ENCODE data around the gene IMPDH2. TPM values are rescaled to one million over a fixed set of nuclear protein-coding genes. Genes with fewer than 3 reads are reported as not detected.

Gene IMPDH2
- total RNA-seq, 1 experiment from 2014 or later: 522 TPM

DNA sequence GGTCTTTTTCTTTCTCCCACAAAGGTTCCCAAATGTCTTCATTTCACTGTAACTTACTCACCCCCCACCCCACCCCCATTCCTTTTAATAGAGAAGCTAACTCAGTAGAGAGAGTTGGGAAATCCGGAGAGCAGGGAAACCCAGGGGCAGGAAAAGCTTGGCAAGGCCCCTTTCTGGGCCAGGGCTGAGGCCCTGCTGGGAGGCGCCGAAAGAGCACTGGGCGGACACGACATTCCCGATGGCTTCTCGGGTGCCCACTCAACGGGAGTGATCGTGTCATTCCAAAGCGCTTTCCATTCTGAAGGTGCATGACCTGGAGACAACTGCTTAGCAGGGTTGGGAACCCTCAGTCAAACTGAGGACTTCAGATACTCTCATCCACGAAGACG is 9.3 kb downstream of the IMPDH2 start:
- Histone ChIP-seq H3K4me1 (ENCODE audit: low read length) (peaks cover 56% of the 10 kb centered on the region), H3K79me2 (ENCODE audit: low read length) (peaks cover 45% of the 10 kb centered on the region), H3K27me3 (ENCODE audit: low read length) (no peaks in the 10 kb centered on the region), H2AFZ (ENCODE audit: low read length) (no peak overlapping the region), H3K4me2 (ENCODE audit: low read depth, low read length, poor library complexity, severe bottlenecking) (peak overlapping the region; percentile 97), H3K36me3 (ENCODE audit: insufficient read depth, low read length) (peaks cover 19% of the 10 kb centered on the region), H3K27ac (ENCODE audit: low read length) (peak overlapping the region; percentile 93), H3K9me3 (ENCODE audit: low read length) (no peaks in the 10 kb centered on the region), H4K20me1 (ENCODE audit: insufficient read depth, low read depth, low read length) (peaks cover 6% of the 10 kb centered on the region; the same call in 1 of the 2 replicates), H3K9ac (ENCODE audit: low read length) (peak overlapping the region; percentile 96), H3K9me2 (replicated peaks; ENCODE audit: insufficient read depth, low read length) (no peaks in the 10 kb centered on the region), H3K4me3 (ENCODE audit: low read length) (peak overlapping the region; percentile 82)
- DNase-seq: no peak

DNA sequence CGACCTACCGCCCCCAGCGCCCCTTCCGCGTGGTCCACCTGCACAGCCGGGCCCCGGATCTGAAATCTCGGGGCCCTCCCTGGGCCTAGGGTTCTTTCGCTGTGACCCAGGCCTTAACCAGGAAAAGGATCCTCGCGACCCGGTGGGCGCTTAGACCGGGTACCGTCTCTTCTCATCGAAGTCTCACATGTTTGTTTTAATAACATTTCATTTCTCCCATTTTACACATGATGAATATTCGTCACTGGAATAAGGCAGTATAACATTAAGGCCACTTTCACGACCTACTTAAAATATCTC is 10.5 kb downstream of the IMPDH2 start:
- H3K9me2 ChIP-seq (replicated peaks; ENCODE audit: insufficient read depth, low read length): no peaks in the 10 kb centered on the region
- peak overlapping the region; percentile 97 for H3K4me2 ChIP-seq (ENCODE audit: low read depth, low read length, poor library complexity, severe bottlenecking)
- DNase-seq: no peak
- H3K36me3 ChIP-seq (ENCODE audit: insufficient read depth, low read length): peaks cover 12% of the 10 kb centered on the region; the same call in 1 of the 2 replicates
- H3K9ac ChIP-seq (ENCODE audit: low read length): peak overlapping the region; percentile 96
- H3K27me3 ChIP-seq (ENCODE audit: low read length): no peaks in the 10 kb centered on the region
- peak overlapping the region; percentile 82 for H3K4me3 ChIP-seq (ENCODE audit: low read length)
- peak overlapping the region; percentile 93 for H3K27ac ChIP-seq (ENCODE audit: low read length)
- peaks cover 50% of the 10 kb centered on the region for H3K4me1 ChIP-seq (ENCODE audit: low read length)
- peaks cover 3% of the 10 kb centered on the region; the same call in 1 of the 2 replicates for H4K20me1 ChIP-seq (ENCODE audit: insufficient read depth, low read depth, low read length)
- peaks cover 32% of the 10 kb centered on the region for H3K79me2 ChIP-seq (ENCODE audit: low read length)
- no peak overlapping the region for H2AFZ ChIP-seq (ENCODE audit: low read length)
- no peaks in the 10 kb centered on the region for H3K9me3 ChIP-seq (ENCODE audit: low read length)

DNA sequence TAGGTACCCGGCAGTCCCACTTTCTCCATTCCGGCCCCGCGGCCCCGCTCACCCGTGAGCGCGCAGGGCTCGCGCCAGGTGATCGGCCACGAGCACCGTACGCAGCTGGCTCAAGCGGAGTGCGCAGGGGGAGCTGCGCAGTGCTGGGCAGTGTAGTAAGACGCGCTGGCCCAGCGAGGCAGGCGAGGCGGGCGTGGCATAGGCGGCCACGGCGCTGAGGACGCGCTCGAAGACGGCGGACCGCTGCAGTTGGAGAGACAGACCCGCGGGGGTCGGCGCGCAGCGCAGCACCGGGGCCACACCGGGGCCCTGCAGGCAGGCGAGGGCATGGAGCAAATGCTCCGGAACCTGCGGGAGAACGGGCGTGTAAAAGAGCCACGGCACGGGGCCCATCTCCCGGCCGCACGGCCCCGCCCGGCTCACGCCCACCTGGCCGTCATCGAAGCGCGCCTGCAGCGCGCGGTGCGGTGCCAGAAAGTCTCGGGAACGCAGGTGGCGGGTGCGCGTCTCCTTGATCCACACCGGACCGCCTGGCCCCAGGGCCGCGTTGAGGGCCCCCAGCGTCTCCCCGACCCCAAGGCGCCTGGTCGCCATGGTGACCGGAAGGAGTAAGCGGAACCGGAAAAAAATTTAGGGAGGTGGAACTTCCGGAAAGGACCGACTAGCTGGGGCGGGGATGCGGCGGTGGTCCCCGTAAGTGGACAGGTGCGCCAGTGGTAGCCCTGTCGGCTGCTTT is 11.1 kb downstream of the IMPDH2 start, which contains the start of gene DALRD3:
TSS of gene DALRD3 (minus strand) at position 610 of the 736 bp plus-strand sequence. CDS start at position 594, 16 bp downstream.
- Histone ChIP-seq H4K20me1 (ENCODE audit: insufficient read depth, low read depth, low read length) (peaks cover 8% of the 10 kb centered on the region; the same call in 1 of the 2 replicates), H2AFZ (ENCODE audit: low read length) (peak within 1 kb of the TSS; percentile 43; the same call in 1 of the 2 replicates), H3K4me3 (ENCODE audit: low read length) (peak within 1 kb of the TSS; percentile 82), H3K79me2 (ENCODE audit: low read length) (peaks cover 28% of the 10 kb centered on the region), H3K9ac (ENCODE audit: low read length) (peak within 1 kb of the TSS; percentile 96), H3K27me3 (ENCODE audit: low read length) (no peaks in the 10 kb centered on the region), H3K9me2 (replicated peaks; ENCODE audit: insufficient read depth, low read length) (no peaks in the 10 kb centered on the region), H3K9me3 (ENCODE audit: low read length) (no peaks in the 10 kb centered on the region), H3K27ac (ENCODE audit: low read length) (peak within 1 kb of the TSS; percentile 93), H3K4me1 (ENCODE audit: low read length) (peaks cover 48% of the 10 kb centered on the region), H3K36me3 (ENCODE audit: insufficient read depth, low read length) (peaks cover 8% of the 10 kb centered on the region; the same call in 1 of the 2 replicates), H3K4me2 (ENCODE audit: low read depth, low read length, poor library complexity, severe bottlenecking) (peak within 1 kb of the TSS; percentile 97)
- DNase-seq: peak; percentile 94

DNA sequence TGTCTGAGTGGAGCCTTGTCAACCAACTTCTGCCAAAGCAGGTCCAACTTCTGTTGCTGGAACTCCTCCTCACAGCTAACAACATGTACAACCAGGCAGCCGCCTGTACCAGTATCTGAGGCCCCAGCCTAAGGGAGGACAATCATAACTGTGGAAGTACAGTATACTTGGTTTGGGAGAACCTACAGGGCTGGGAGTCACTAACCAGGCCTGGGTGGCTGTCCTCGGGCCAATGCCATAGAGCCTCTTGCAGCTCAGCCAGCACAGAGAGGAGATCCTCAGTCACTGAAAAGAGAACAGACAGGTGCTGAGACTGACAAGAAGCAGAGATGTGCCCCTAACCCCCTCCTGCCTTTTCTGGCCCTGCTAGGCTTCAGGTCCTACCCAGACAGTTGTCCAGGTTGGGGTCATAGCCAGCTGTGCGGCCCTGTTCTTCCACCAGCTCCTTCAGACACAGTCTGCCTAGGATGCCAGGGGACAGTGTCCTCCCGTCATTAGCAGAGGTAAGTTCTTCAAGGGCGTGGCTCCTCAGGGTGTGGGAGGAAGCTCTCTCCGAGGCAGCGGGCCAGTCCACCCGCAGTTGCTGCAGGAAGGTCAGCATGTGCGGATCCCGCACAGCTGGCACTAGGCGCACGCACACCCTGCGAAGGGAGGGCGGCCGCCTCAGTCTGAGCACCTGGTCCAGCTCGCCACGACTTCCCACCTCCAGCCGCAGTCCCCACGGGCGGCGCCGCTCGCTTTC is 11.8 kb downstream of the IMPDH2 start:
- no peak overlapping the region for H2AFZ ChIP-seq (ENCODE audit: low read length)
- DNase-seq: no peak
- H3K79me2 ChIP-seq (ENCODE audit: low read length): peaks cover 20% of the 10 kb centered on the region
- H3K9me2 ChIP-seq (replicated peaks; ENCODE audit: insufficient read depth, low read length): no peaks in the 10 kb centered on the region
- H3K27ac ChIP-seq (ENCODE audit: low read length): peak overlapping the region; percentile 93
- peak overlapping the region; percentile 82 for H3K4me3 ChIP-seq (ENCODE audit: low read length)
- H3K9ac ChIP-seq (ENCODE audit: low read length): peak overlapping the region; percentile 96
- H3K4me1 ChIP-seq (ENCODE audit: low read length): peaks cover 44% of the 10 kb centered on the region
- H3K9me3 ChIP-seq (ENCODE audit: low read length): no peaks in the 10 kb centered on the region
- H4K20me1 ChIP-seq (ENCODE audit: insufficient read depth, low read depth, low read length): peaks cover 9% of the 10 kb centered on the region; the same call in 1 of the 2 replicates
- H3K4me2 ChIP-seq (ENCODE audit: low read depth, low read length, poor library complexity, severe bottlenecking): peak overlapping the region; percentile 97
- no peaks in the 10 kb centered on the region for H3K27me3 ChIP-seq (ENCODE audit: low read length)
- peaks cover 7% of the 10 kb centered on the region; the same call in 1 of the 2 replicates for H3K36me3 ChIP-seq (ENCODE audit: insufficient read depth, low read length)

DNA sequence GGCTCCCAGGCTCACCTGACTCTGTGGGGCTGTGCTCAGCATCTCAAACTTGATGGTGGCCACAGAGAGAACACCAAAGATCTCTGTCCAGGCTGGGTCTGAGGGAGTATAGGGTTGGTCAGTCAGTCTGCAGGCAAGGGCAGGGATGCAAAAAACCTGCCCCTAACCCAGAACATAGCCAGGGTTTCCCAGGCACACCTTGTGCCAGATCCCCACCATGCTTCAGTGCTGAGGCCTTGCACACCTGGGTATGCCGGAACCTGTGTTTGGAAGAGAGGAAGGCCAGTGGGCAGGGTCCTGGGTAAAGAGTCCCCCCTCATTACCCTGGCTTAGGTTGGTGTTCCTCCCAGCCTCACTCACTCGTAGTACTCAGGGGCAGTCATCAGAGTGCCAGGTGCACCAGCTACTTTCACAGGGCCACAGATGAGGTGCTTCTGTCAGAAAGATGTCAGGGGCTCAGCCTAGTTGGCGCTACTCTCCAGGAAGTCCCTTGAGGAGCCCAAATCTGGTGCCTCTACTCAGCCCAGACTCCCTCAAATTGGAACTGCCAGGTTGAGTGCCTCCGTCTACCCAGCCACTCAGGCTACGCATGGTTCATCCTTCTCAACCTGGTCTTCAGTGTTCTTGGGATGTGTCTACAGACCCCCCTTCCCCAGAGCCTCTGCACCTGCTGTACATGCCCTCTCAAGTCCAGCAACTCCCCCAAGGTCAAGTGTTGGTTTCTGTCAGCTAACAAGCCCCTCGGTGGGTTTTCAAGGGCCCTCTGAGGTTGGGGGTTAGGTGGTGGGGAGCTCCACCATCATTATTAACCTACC is 12.6 kb downstream of the IMPDH2 start:
- H3K9me2 ChIP-seq (replicated peaks; ENCODE audit: insufficient read depth, low read length): no peaks in the 10 kb centered on the region
- H3K4me1 ChIP-seq (ENCODE audit: low read length): peaks cover 44% of the 10 kb centered on the region
- peaks cover 7% of the 10 kb centered on the region; the same call in 1 of the 2 replicates for H3K36me3 ChIP-seq (ENCODE audit: insufficient read depth, low read length)
- H2AFZ ChIP-seq (ENCODE audit: low read length): no peak overlapping the region
- peaks cover 21% of the 10 kb centered on the region for H3K79me2 ChIP-seq (ENCODE audit: low read length)
- H3K9me3 ChIP-seq (ENCODE audit: low read length): no peaks in the 10 kb centered on the region
- peak overlapping the region; percentile 96 for H3K9ac ChIP-seq (ENCODE audit: low read length)
- DNase-seq: no peak
- no peak overlapping the region; the same call in 1 of the 2 replicates for H3K27ac ChIP-seq (ENCODE audit: low read length)
- H3K4me3 ChIP-seq (ENCODE audit: low read length): peak overlapping the region; percentile 82; the same call in 1 of the 2 replicates
- peak overlapping the region; percentile 97 for H3K4me2 ChIP-seq (ENCODE audit: low read depth, low read length, poor library complexity, severe bottlenecking)
- H4K20me1 ChIP-seq (ENCODE audit: insufficient read depth, low read depth, low read length): peaks cover 9% of the 10 kb centered on the region; the same call in 1 of the 2 replicates
- no peaks in the 10 kb centered on the region for H3K27me3 ChIP-seq (ENCODE audit: low read length)

DNA sequence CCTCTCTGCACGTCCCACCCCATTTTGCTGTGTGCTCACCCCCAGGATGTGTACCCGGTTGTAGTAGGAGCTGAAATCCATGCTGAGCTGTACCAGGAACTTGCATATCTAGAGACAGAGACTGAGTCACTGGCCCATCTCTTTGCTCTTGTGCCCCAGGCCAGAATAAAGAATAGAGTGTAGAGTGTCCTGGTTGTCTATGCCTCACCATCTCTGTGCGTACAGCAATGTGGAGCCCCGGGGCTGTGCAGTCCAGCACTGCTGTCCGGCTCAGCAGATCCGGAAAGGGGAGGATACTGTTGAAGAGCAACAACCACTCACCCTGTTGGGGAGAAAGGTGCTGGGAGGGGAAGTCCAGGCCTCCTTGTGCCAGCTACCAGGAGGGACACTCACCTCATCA is 13.4 kb downstream of the IMPDH2 start:
- no peak overlapping the region for H3K27ac ChIP-seq (ENCODE audit: low read length)
- H3K27me3 ChIP-seq (ENCODE audit: low read length): no peaks in the 10 kb centered on the region
- H3K9ac ChIP-seq (ENCODE audit: low read length): no peak overlapping the region
- H3K36me3 ChIP-seq (ENCODE audit: insufficient read depth, low read length): peaks cover 7% of the 10 kb centered on the region; the same call in 1 of the 2 replicates
- H3K4me1 ChIP-seq (ENCODE audit: low read length): peaks cover 44% of the 10 kb centered on the region
- no peak overlapping the region for H3K4me3 ChIP-seq (ENCODE audit: low read length)
- peaks cover 21% of the 10 kb centered on the region for H3K79me2 ChIP-seq (ENCODE audit: low read length)
- no peak overlapping the region for H2AFZ ChIP-seq (ENCODE audit: low read length)
- H3K4me2 ChIP-seq (ENCODE audit: low read depth, low read length, poor library complexity, severe bottlenecking): no peak overlapping the region
- H3K9me3 ChIP-seq (ENCODE audit: low read length): no peaks in the 10 kb centered on the region
- H4K20me1 ChIP-seq (ENCODE audit: insufficient read depth, low read depth, low read length): peaks cover 9% of the 10 kb centered on the region; the same call in 1 of the 2 replicates
- no peak for DNase-seq
- no peaks in the 10 kb centered on the region for H3K9me2 ChIP-seq (replicated peaks; ENCODE audit: insufficient read depth, low read length)

DNA sequence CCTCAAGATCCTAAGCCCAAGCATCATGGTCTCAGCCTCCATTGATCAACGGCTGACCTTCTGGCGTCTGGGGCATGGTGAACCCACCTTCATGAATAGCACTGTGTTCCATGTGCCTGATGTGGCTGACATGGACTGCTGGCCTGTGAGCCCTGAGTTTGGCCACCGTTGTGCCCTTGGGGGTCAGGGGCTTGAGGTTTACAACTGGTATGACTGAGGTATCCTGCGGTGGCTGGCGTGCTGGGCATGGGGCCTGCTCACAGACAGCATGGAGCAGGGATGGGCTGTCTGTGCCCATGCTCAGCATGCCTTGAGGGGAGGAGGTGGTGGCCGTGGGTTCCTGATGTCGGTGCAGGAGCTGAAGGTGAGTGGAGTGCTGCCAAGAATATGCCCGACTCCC is 14.1 kb downstream of the IMPDH2 start:
- H3K9ac ChIP-seq (ENCODE audit: low read length): no peak overlapping the region
- peaks cover 7% of the 10 kb centered on the region; the same call in 1 of the 2 replicates for H3K36me3 ChIP-seq (ENCODE audit: insufficient read depth, low read length)
- H3K27ac ChIP-seq (ENCODE audit: low read length): no peak overlapping the region
- no peak overlapping the region for H3K4me2 ChIP-seq (ENCODE audit: low read depth, low read length, poor library complexity, severe bottlenecking)
- H3K79me2 ChIP-seq (ENCODE audit: low read length): peaks cover 14% of the 10 kb centered on the region
- peaks cover 9% of the 10 kb centered on the region; the same call in 1 of the 2 replicates for H4K20me1 ChIP-seq (ENCODE audit: insufficient read depth, low read depth, low read length)
- H3K4me1 ChIP-seq (ENCODE audit: low read length): peaks cover 40% of the 10 kb centered on the region
- no peaks in the 10 kb centered on the region for H3K9me2 ChIP-seq (replicated peaks; ENCODE audit: insufficient read depth, low read length)
- no peak overlapping the region for H3K4me3 ChIP-seq (ENCODE audit: low read length)
- no peaks in the 10 kb centered on the region for H3K9me3 ChIP-seq (ENCODE audit: low read length)
- no peaks in the 10 kb centered on the region for H3K27me3 ChIP-seq (ENCODE audit: low read length)
- DNase-seq: no peak
- H2AFZ ChIP-seq (ENCODE audit: low read length): no peak overlapping the region
